Tibial nerve (tissue), 4 donors: ENCODE data around the gene PROCR. TPM values are rescaled to one million over a fixed set of nuclear protein-coding genes. Genes with fewer than 3 reads are reported as not detected.

Source experiments
- DNase-seq, 2 donors: peaks; one replicate each; pipeline ENCODE4 v3.0.0-alpha.2; 2019; ENCODE audit warnings: low spot score in 2 of 2
- H3K27ac ChIP-seq, 4 donors: fragments of 200-600 bp; sonication (generic) in 3 of 4; one replicate each; pipeline ENCODE4 v1.5.1; 2017 to 2019; ENCODE audit warnings: mild to moderate bottlenecking in 1 of 4
- H3K27me3 ChIP-seq, 2 donors: fragments of 200-600 bp; sonication (generic) in 1 of 2; one replicate each; pipeline versions ENCODE4 v1.5.1 to v1.6.0; 2017 to 2019
- H3K36me3 ChIP-seq, 3 donors: fragments of 200-600 bp; sonication (generic); one replicate each; pipeline ENCODE4 v1.5.1; 2018 to 2019
- H3K4me1 ChIP-seq, 4 donors: fragments of 200-600 bp; sonication (generic) in 3 of 4; one replicate each; pipeline ENCODE4 v1.5.1; 2017 to 2019
- H3K4me3 ChIP-seq, 4 donors: fragments of 200-600 bp; sonication (generic) in 3 of 4; one replicate each; pipeline ENCODE4 v1.5.1; 2017 to 2019; ENCODE audit warnings: mild to moderate bottlenecking in 1 of 4, moderate library complexity in 1 of 4
- H3K9me3 ChIP-seq, 4 donors: fragments of 200-600 bp; sonication (generic) in 3 of 4; one replicate each; pipeline ENCODE4 v1.5.1; 2017 to 2019
- CTCF ChIP-seq, 5 experiments: fragments of 200-600 bp in 3 of 5; fragments of 450-650 bp in 2 of 5; sonication (generic) in 3 of 5; IDR thresholded peaks; one replicate each; pipeline ENCODE4 v1.5.1; 2016 to 2019; ENCODE audit warnings: antibody characterized with exemption in 5 of 5, mild to moderate bottlenecking in 3 of 5, moderate library complexity in 2 of 5
- EP300 ChIP-seq, 2 donors: sonication (generic); formaldehyde crosslinking; IDR thresholded peaks; one replicate each; pipeline ENCODE4 v1.6.1; 2017; ENCODE audit warnings: antibody characterized with exemption in 2 of 2, mild to moderate bottlenecking in 1 of 2
- POLR2A ChIP-seq, 2 donors: fragments of 450-650 bp; IDR thresholded peaks; one replicate each; pipeline ENCODE4 v1.6.1; 2017; ENCODE audit warnings: antibody characterized with exemption in 2 of 2, mild to moderate bottlenecking in 2 of 2, moderate library complexity in 2 of 2
- WGBS, 2 donors: methylation state at CpG; one replicate each; pipeline ENCODE4 v1.1.5; 2018; 5-methylcytosine and 5-hydroxymethylcytosine counted together
- total RNA-seq, 4 donors: library from RNA; depleted of rRNA; stranded (reverse); fragments of >200 nt; gene quantifications; one replicate each; pipeline ENCODE4 v1.1.0, GENCODE V29; 2016

The PROCR gene
- total RNA-seq, 4 donors from 2014 or later, result 40.9 to 132 (median 94.6) TPM

- Histone ChIP-seq H3K36me3 (peaks cover 0 to 14% (median 0%) of the 10 kb centered on the region in 3 donors), H3K4me3 (peak overlapping the region; percentile 13 to 53 (median 29)), H3K27me3 (no peaks in the 10 kb centered on the region), H3K27ac (peak overlapping the region; percentile 41 to 85 (median 50)), H3K9me3 (no peaks in the 10 kb centered on the region), H3K4me1 (peaks cover 0 to 36% (median 2%) of the 10 kb centered on the region in 4 donors)
- WGBS, 2 donors, result 59 to 67% methylated on average over 3 of the region's 3 CpGs
- no peak for DNase-seq
- no peak for TF ChIP-seq POLR2A (IDR thresholded peaks at IDR 0.05)
- TF ChIP-seq CTCF (IDR thresholded peaks at IDR 0.05), result no peak
- no peak for TF ChIP-seq EP300 (IDR thresholded peaks at IDR 0.05)
Observed at GRCh38 chr20:35172434-35172806, 548 bp downstream of the PROCR start.

- Histone ChIP-seq H3K4me3 (peak overlapping the region in 1 of 4 donors; percentile 53), H3K27ac (peak overlapping the region in 1 of 4 donors; percentile 29)
- peak in 1 of 2 donors; percentile 19 for DNase-seq
Observed at GRCh38 chr20:35173576-35174192, 1.8 kb downstream of the PROCR start.

GRCh38 chr20:35174458-35175216 lies 2.8 kb downstream of the PROCR start:
- no peak for DNase-seq
- Histone ChIP-seq H3K4me1 (peaks cover 0 to 36% (median 2%) of the 10 kb centered on the region in 4 donors), H3K27me3 (no peaks in the 10 kb centered on the region), H3K4me3 (peak overlapping the region in 1 of 4 donors; percentile 53), H3K36me3 (peaks cover 0 to 14% (median 0%) of the 10 kb centered on the region in 3 donors), H3K27ac (peak overlapping the region in 1 of 4 donors; percentile 22), H3K9me3 (no peaks in the 10 kb centered on the region)
- 41 to 47% methylated on average over 31 to 44 of the region's 49 CpGs for WGBS, 2 donors
- no peak for TF ChIP-seq CTCF (IDR thresholded peaks at IDR 0.05)
- TF ChIP-seq POLR2A (IDR thresholded peaks at IDR 0.05), result no peak
- no peak for TF ChIP-seq EP300 (IDR thresholded peaks at IDR 0.05)

More at GRCh38 chr20:35173576-35174192, 1.8 kb downstream of the PROCR start:
- Histone ChIP-seq H3K9me3 (no peaks in the 10 kb centered on the region), H3K4me1 (peaks cover 0 to 36% (median 2%) of the 10 kb centered on the region in 4 donors), H3K36me3 (peaks cover 0 to 14% (median 0%) of the 10 kb centered on the region in 3 donors), H3K27me3 (no peaks in the 10 kb centered on the region)
- TF ChIP-seq EP300 (IDR thresholded peaks at IDR 0.05) (no peak), CTCF (IDR thresholded peaks at IDR 0.05) (no peak), POLR2A (IDR thresholded peaks at IDR 0.05) (no peak)
- 86 to 87% methylated on average over 12 of the region's 12 CpGs for WGBS, 2 donors

GRCh38 chr20:35176132-35176531 lies 4.3 kb downstream of the PROCR start:
- no peak for DNase-seq
- Histone ChIP-seq H3K27me3 (no peaks in the 10 kb centered on the region), H3K4me1 (peaks cover 0 to 35% (median 2%) of the 10 kb centered on the region in 4 donors), H3K4me3 (no peak overlapping the region), H3K27ac (no peak overlapping the region), H3K36me3 (peaks cover 0 to 14% (median 0%) of the 10 kb centered on the region in 3 donors), H3K9me3 (no peaks in the 10 kb centered on the region)
- 94 to 97% methylated on average over 13 to 14 of the region's 14 CpGs for WGBS, 2 donors
- no peak for TF ChIP-seq CTCF (IDR thresholded peaks at IDR 0.05)
- TF ChIP-seq POLR2A (IDR thresholded peaks at IDR 0.05), result no peak
- TF ChIP-seq EP300 (IDR thresholded peaks at IDR 0.05), result no peak
